Measurements from ENCODE around the gene DLG2. TPM values are rescaled to one million over a fixed set of nuclear protein-coding genes. Genes with fewer than 3 reads are reported as not detected.

Gene DLG2
- total RNA-seq, 2 experiments from 2014 or later = 1.3 to 1.7 TPM

GRCh38 chr11:83865636-83866461 lies 1761.3 kb downstream of the DLG2 start:
- no peak overlapping the region for H3K27ac Mint-ChIP-seq
- POLR2A ChIA-PET = no interaction called here

GRCh38 chr11:83864412-83865057 lies 1762.6 kb downstream of the DLG2 start:
- DNase-seq = no peak
- Mint-ChIP-seq H3K27ac (no peak overlapping the region), H3K27me3 (no peaks in the 10 kb centered on the region), H3K9me3 (no peaks in the 10 kb centered on the region), H3K4me3 (no peak overlapping the region), H3K36me3 (ENCODE audit: low read depth) (no peaks in the 10 kb centered on the region), H3K4me1 (no peaks in the 10 kb centered on the region)
- POLR2A ChIA-PET = no interaction called here
- CTCF ChIA-PET = no interaction called here

More at GRCh38 chr11:83865636-83866461, 1761.3 kb downstream of the DLG2 start:
- DNase-seq = no peak
- CTCF ChIA-PET = no interaction called here
- no peak overlapping the region for H3K4me3 Mint-ChIP-seq
- no peaks in the 10 kb centered on the region for H3K36me3 Mint-ChIP-seq (ENCODE audit: low read depth)
- H3K27me3 Mint-ChIP-seq = no peaks in the 10 kb centered on the region
- H3K9me3 Mint-ChIP-seq = no peaks in the 10 kb centered on the region
- no peaks in the 10 kb centered on the region for H3K4me1 Mint-ChIP-seq

- ChIA-PET CTCF (no interaction called here), POLR2A (no interaction called here)
- peaks cover 4% of the 10 kb centered on the region for H3K9me3 Mint-ChIP-seq
- H3K27ac Mint-ChIP-seq = no peak overlapping the region
- no peaks in the 10 kb centered on the region for H3K4me1 Mint-ChIP-seq
- H3K36me3 Mint-ChIP-seq (ENCODE audit: low read depth) = no peaks in the 10 kb centered on the region
- no peak for DNase-seq
- H3K4me3 Mint-ChIP-seq = no peak overlapping the region
- H3K27me3 Mint-ChIP-seq = no peaks in the 10 kb centered on the region
Observed at GRCh38 chr11:83863272-83863671, 1763.9 kb downstream of the DLG2 start.

- no peak for DNase-seq
- H3K4me1 Mint-ChIP-seq = no peaks in the 10 kb centered on the region
- H3K4me3 Mint-ChIP-seq = no peak overlapping the region
- no peak overlapping the region for H3K27ac Mint-ChIP-seq
- H3K36me3 Mint-ChIP-seq (ENCODE audit: low read depth) = no peaks in the 10 kb centered on the region
- ChIA-PET POLR2A (no interaction called here), CTCF (no interaction called here)
- H3K9me3 Mint-ChIP-seq = peaks cover 4% of the 10 kb centered on the region
- H3K27me3 Mint-ChIP-seq = no peaks in the 10 kb centered on the region
Observed at GRCh38 chr11:83862691-83863090, 1764.5 kb downstream of the DLG2 start.

- H3K27ac Mint-ChIP-seq = no peak overlapping the region
- no peaks in the 10 kb centered on the region for H3K4me1 Mint-ChIP-seq
- DNase-seq = no peak
- ChIA-PET POLR2A (no interaction called here), CTCF (no interaction called here)
- peaks cover 4% of the 10 kb centered on the region for H3K9me3 Mint-ChIP-seq
- H3K4me3 Mint-ChIP-seq = no peak overlapping the region
- no peaks in the 10 kb centered on the region for H3K36me3 Mint-ChIP-seq (ENCODE audit: low read depth)
- no peaks in the 10 kb centered on the region for H3K27me3 Mint-ChIP-seq
Observed at GRCh38 chr11:83862033-83862432, 1765.1 kb downstream of the DLG2 start.

- POLR2A ChIA-PET = no interaction called here
- no peak for DNase-seq
- no peak overlapping the region for H3K4me3 Mint-ChIP-seq
- CTCF ChIA-PET = no interaction called here
- no peaks in the 10 kb centered on the region for H3K4me1 Mint-ChIP-seq
- H3K36me3 Mint-ChIP-seq (ENCODE audit: low read depth) = no peaks in the 10 kb centered on the region
- peaks cover 4% of the 10 kb centered on the region for H3K9me3 Mint-ChIP-seq
- H3K27ac Mint-ChIP-seq = no peak overlapping the region
- H3K27me3 Mint-ChIP-seq = no peaks in the 10 kb centered on the region
Observed at GRCh38 chr11:83858694-83859093, 1768.5 kb downstream of the DLG2 start.

GRCh38 chr11:83855237-83855636 lies 1771.9 kb downstream of the DLG2 start:
- Mint-ChIP-seq H3K4me3 (no peak overlapping the region), H3K27me3 (no peaks in the 10 kb centered on the region), H3K27ac (no peak overlapping the region), H3K9me3 (peaks cover 4% of the 10 kb centered on the region), H3K4me1 (no peaks in the 10 kb centered on the region), H3K36me3 (ENCODE audit: low read depth) (no peaks in the 10 kb centered on the region)
- ChIA-PET POLR2A (no interaction called here), CTCF (no interaction called here)
- no peak for DNase-seq

GRCh38 chr11:83852775-83853442 lies 1774.2 kb downstream of the DLG2 start:
- ChIA-PET CTCF (no interaction called here), POLR2A (no interaction called here)
- DNase-seq = no peak
- no peaks in the 10 kb centered on the region for H3K27me3 Mint-ChIP-seq
- H3K4me3 Mint-ChIP-seq = no peak overlapping the region
- H3K27ac Mint-ChIP-seq = no peak overlapping the region
- H3K36me3 Mint-ChIP-seq (ENCODE audit: low read depth) = no peaks in the 10 kb centered on the region
- H3K4me1 Mint-ChIP-seq = no peaks in the 10 kb centered on the region
- no peaks in the 10 kb centered on the region for H3K9me3 Mint-ChIP-seq

GRCh38 chr11:83852012-83852411 lies 1775.1 kb downstream of the DLG2 start:
- POLR2A ChIA-PET = no interaction called here
- CTCF ChIA-PET = no interaction called here

GRCh38 chr11:83847467-83848034 lies 1779.6 kb downstream of the DLG2 start:
- Mint-ChIP-seq H3K9me3 (no peaks in the 10 kb centered on the region), H3K4me3 (no peak overlapping the region), H3K27ac (no peak overlapping the region), H3K36me3 (ENCODE audit: low read depth) (no peaks in the 10 kb centered on the region), H3K4me1 (no peaks in the 10 kb centered on the region), H3K27me3 (no peaks in the 10 kb centered on the region)
- POLR2A ChIA-PET = no interaction called here
- CTCF ChIA-PET = interaction anchor here (0.7 kb wide), 1 partner anchor 109 kb away, joined by 3 read pairs; no protein-coding TSS in a partner anchor
- no peak for DNase-seq

More at GRCh38 chr11:83852012-83852411, 1775.1 kb downstream of the DLG2 start:
- Mint-ChIP-seq H3K4me3 (no peak overlapping the region), H3K27me3 (no peaks in the 10 kb centered on the region), H3K27ac (no peak overlapping the region), H3K4me1 (no peaks in the 10 kb centered on the region), H3K9me3 (no peaks in the 10 kb centered on the region), H3K36me3 (ENCODE audit: low read depth) (no peaks in the 10 kb centered on the region)
- DNase-seq = no peak

- ChIA-PET CTCF (no interaction called here), POLR2A (no interaction called here)
- no peaks in the 10 kb centered on the region for H3K36me3 Mint-ChIP-seq (ENCODE audit: low read depth)
Observed at GRCh38 chr11:83845797-83846196, 1781.3 kb downstream of the DLG2 start.

GRCh38 chr11:83840326-83840725 lies 1786.8 kb downstream of the DLG2 start:
- CTCF ChIA-PET = no interaction called here
- Mint-ChIP-seq H3K9me3 (no peaks in the 10 kb centered on the region), H3K4me3 (no peak overlapping the region), H3K27me3 (peaks cover 3% of the 10 kb centered on the region), H3K36me3 (ENCODE audit: low read depth) (no peaks in the 10 kb centered on the region), H3K4me1 (peaks cover under 1% of the 10 kb centered on the region), H3K27ac (no peak overlapping the region)
- DNase-seq = no peak
- POLR2A ChIA-PET = no interaction called here

More at GRCh38 chr11:83845797-83846196, 1781.3 kb downstream of the DLG2 start:
- peaks cover under 1% of the 10 kb centered on the region for H3K27me3 Mint-ChIP-seq
- H3K4me1 Mint-ChIP-seq = no peaks in the 10 kb centered on the region
- H3K27ac Mint-ChIP-seq = no peak overlapping the region
- H3K4me3 Mint-ChIP-seq = no peak overlapping the region
- DNase-seq = no peak
- no peaks in the 10 kb centered on the region for H3K9me3 Mint-ChIP-seq

All from activated CD4-positive, alpha-beta memory T cell treated with anti-CD3 and anti-CD28 coated beads, Interleukin-2, amount 10 ng/mL, durations not matched to agents 7 days and 5 days (primary cell).